GM18951 (cell line): ENCODE measurements around the gene REEP1.
"Not testable (repeated sequence)": the region's sequence is repeated elsewhere in the genome, so short reads cannot be mapped to it uniquely, and the experiment has no call there.

Source experiments
- POLR2A ChIP-seq: IDR thresholded peaks from 4 replicates; pipeline ENCODE4 v1.6.1; 2011; ENCODE audit warnings: mild to moderate bottlenecking; ENCODE audit not compliant: insufficient read length, insufficient read depth; ENCODE audit errors: extremely low read depth
- in situ Hi-C: fragments of 300-500 bp; cut with MboI; formaldehyde crosslinking; loops from one replicate; pipeline ENCODE4 v1.12.0; 2022; ENCODE audit warnings: low sequenced_read_pairs, mixed read lengths, inconsistent platforms; ENCODE audit not compliant: unreplicated experiment

The REEP1 gene

GRCh38 chr2:86221066-86221684 is 116.3 kb downstream of the REEP1 start:
- TF ChIP-seq POLR2A: no peak
- in situ Hi-C loops: no loop called here

GRCh38 chr2:86219896-86220295 is 117.5 kb downstream of the REEP1 start:
- in situ Hi-C loops: no loop called here
- no peak for TF ChIP-seq POLR2A

DNA sequence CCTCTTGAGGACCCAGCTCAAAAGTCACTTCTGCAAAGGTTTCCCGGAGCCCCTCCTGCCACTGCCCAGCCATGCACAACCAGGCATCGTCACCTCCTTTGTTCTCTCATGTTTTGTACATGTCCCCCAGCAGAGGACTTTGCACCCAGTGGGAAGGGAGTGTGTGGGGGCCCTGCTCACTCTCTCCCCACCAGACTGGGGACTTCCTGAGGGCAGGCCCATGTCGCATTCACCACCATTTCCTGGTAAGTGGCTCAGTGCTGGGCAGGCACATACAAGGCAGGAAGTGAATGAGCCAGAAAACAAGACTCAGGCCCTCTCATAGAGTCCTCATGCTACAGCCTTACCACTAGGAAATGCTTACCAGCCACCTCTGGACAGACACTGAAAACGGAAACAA is 119.3 kb downstream of the REEP1 start:
- no peak for TF ChIP-seq POLR2A
- in situ Hi-C loops: no loop called here

DNA sequence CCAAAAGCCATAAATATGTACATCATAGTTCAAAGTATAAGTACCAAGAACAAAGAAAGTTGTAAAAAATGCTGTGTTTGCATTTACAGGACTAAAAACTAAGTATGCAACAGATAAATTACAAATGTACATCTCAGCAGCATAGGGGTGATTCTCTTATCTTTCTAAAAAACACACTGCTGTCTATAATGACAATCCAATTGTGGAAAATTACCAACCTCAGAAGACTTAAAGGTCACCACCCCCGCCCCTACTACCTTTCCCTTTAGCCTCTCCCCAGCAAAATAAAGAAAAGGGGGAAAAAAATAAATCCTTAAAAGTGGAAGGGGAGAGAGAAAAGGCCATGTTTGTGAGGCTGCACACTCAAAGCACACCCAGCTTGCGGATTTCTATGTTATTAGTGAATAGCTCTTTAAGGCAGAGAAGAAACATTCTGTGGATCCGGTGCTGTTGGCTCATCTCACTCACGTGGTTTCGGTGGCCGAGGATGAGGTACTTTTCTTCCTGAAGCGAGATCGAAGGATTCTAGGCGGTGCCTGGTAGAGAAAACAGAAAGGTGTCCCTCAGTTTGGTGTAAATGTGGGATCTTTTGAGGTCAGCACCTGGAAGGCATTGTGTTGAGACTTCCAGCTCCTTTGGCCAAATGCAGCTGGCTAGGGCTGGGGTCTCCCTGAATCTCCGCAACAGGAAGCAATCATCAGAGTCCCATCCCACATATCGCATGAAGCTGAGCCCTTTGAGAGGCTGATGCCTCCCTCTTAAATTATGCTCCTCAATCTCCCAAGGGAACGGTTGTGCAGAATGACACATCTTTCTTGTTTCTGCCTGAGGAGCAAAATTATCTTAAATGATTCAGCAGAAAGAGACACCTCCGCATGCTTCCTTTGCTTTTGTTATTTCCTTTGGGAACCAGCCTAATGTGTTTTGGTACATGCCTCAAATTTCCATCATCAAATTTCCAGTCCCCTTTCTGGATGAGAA is 120.6 kb downstream of the REEP1 start:
- no peak for TF ChIP-seq POLR2A
- in situ Hi-C loops: no loop called here

DNA sequence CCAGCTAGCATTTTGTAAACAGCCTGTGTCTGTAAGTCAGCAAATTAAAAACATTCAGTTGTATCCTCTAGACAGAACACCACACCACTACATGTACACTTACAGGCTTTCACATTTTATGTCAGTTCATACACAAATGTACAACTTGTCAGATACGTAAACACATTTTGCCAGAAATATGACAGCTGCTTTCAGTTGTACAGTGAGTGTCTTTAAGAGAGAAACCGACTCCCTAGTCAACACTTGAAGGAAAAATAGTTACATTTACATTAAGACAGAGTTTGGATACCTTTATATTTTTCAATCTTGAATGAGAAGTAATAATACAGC is 123.0 kb downstream of the REEP1 start:
- TF ChIP-seq POLR2A: no peak
- in situ Hi-C loops: no loop called here

DNA sequence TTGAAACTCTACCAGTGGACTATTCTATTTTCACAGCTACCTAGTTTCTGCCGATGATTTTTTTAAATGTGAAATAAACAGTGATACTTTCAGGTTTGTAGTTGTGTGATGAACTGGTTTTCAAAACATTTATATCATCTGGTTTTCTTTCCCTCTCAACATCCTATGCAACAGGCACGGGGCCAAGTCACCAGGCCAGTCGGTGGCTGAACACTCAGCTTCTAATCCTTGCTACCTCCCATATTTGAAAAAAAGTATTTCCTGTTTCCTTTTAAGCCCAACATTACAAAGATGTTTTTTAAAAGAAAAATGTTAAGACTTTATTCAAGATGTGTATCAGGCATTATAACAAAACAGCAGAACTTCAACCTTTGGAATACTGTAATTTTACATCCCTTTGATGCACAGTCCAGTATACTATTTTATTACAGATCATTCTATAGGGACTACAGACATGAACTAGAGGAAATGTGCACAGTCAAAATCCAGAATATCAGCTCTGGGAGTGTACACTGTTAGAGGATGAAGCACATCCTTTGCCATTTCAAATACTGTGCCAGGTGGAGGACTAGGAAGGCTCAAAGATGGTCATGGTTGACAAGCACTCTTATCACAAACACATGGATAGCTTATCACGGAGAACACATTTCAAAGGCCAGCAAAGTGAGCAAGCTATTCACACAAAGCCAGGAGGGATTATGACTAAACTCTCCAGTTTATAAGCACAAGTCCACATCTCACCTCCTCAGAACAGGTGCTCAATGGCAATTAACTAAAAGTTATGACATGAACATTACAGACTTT is 123.5 kb downstream of the REEP1 start:
- in situ Hi-C loops: no loop called here
- TF ChIP-seq POLR2A: no peak

DNA sequence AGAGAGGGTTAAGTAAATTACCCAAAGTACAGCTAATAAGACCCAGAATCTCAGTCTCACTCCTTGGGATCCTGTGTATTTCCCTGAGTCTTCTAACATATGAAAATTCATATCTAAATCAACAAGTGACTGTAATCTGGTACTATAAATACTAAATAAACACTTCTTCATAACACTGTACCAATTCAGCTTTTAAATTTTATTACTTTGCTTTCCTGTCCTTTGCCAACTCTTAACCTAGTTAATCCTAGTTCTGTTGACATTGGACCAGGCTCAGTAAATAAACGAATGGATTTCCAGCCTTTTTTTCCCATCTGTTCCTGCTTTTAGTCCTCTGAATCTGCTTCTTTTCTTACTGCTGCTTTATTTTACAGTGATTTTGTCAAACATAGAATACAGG is 124.4 kb downstream of the REEP1 start:
- no peak for TF ChIP-seq POLR2A
- in situ Hi-C loops: no loop called here

GRCh38 chr2:86211796-86212188 is 125.6 kb downstream of the REEP1 start:
- in situ Hi-C loops: no loop called here
- TF ChIP-seq POLR2A: no peak

DNA sequence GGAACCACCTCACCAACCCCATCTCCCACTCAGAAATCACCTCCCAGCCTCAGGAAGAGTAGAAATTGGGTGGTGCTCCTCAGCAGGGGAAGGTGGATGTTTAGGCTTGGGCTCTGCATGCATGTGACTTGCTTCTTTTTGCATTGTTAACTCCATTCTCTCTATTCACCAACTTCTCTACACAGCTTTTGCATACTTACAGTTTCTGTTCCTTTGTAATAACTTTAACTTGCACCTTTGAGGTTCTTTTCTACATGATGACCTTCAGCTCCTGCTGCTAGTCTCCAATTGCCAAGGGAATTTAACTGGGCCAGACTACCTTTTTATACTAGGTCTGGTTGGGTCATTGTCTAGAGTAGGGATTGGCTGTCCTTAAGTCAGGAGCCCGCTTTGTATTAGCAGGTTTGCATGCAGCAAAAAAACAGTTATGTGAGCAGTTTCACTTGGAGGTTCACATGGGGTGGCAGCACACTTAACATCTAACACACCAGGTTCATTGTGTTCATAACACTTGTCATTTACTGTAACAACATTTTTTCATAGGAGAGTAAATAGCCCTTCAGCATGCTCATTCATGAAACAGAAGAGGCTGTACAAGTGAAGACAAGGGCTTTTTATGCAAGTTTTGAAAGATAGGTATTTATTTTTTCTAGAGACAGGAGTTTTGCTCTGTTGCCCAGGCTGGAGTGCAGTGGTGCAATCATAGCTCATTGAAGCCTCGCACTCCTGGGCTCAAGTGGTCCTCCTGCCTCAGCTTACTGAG is 126.2 kb downstream of the REEP1 start:
- TF ChIP-seq POLR2A: no peak
- in situ Hi-C loops: no loop called here

DNA sequence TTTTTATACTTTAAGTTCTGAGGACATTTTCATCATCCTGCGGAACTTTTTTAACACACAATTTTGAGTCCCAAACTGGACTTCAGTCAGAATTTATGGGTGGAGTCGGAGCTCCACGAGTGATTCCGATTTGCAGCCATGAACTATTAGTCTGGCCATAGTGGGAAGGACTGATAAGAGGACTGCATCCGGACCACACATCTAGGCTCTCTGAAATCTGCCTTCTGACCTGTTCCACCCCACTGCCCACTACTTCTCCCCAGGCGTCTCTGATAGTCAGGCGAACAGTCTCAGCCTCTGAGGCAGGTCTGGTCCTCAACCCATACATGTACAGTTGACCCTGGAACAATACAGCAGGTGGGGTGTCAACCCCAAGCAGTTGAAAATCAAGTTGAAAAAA is 133.0 kb downstream of the REEP1 start:
- no peak for TF ChIP-seq POLR2A

DNA sequence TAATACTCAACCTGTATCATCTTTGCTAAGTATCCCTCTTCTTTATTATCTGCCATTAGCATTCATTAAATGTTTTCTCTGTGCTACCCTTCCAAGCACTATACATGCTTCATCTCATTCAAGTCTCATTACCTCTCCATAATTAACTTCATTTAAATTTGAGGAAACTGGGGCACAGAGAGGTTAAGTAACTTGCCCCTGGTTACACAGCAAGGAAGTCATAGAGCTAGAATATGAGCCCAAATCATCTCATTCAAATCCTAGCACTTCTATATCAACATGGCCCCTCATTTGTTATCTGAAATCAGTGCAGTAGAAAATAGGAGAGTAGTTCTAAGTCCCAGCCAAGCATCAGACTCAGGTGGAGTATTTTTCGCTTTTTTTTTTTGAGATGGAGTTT is 133.8 kb downstream of the REEP1 start:
- no peak for TF ChIP-seq POLR2A
- in situ Hi-C loops: no loop called here

More for the DNA sequence above, 133.0 kb downstream of the REEP1 start:
- in situ Hi-C loops: no loop called here

DNA sequence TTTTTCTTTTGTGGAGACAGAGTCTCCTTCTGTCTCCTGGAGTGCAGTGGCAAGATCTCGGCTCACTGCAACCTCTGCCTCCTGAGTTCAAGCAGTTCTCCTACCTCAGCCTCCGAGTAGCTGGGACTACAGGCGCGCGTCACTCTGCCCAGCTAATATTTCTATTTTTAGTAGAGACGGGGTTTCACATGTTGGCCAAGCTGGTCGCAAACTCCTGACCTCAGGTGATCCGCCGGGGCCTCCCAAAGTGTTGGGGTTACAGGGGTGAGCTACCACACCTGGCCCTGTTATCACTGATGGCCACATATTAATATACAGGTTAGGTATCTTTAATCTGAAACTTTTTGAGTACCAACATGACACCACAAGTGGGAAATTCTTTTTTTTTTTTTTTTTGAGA is 134.7 kb downstream of the REEP1 start:
- no peak for TF ChIP-seq POLR2A
- in situ Hi-C loops: no loop called here

DNA sequence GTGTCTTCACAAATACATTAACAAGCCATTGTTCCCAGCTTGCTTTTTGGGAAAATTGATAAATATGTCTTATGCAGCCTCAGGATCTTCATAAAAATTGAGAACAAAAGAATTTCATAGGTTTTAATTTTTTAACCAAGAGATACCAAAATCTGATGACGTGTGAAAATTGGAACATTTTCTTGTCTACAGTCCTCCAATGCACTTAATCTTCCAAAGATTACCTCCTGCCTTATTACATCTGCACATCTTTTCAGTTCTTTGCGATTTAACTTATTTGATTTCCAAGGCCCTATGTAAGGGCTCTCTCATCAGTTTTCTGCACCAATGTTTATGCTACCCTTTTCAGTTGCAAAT is 135.1 kb downstream of the REEP1 start:
- no peak for TF ChIP-seq POLR2A
- in situ Hi-C loops: no loop called here

- TF ChIP-seq POLR2A: no peak
- in situ Hi-C loops: no loop called here
Measured at GRCh38 chr2:86201671-86202335, 135.6 kb downstream of the REEP1 start.

- in situ Hi-C loops: not testable (repeated sequence)
Measured at GRCh38 chr2:86200564-86200963, 136.9 kb downstream of the REEP1 start.
